ENCODE results near the gene KDM2A. TPM values are rescaled to one million over a fixed set of nuclear protein-coding genes. Genes with fewer than 3 reads are reported as not detected.
"Not testable (repeated sequence)": the region's sequence is repeated elsewhere in the genome, so short reads cannot be mapped to it uniquely, and the experiment has no call there.

The KDM2A gene
- total RNA-seq, 1 experiment from 2014 or later, result 120 TPM

DNA sequence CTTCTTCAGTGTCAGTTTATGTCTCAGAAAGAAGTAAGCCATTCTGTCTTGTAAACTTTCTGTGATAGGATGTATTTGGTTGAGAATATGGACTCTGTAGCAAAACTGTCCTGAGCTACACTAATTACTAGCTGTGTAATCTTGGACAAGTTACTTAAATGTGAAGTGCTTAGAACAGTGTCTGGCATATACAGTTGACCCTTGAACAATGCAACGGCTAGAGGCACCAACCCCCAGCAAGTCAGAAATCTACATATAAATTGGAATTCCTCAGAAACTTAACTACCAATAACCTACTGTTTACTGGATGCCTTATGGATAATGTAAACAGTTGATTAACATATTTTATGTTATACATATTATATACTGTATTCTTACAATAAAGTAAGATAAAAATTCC lies 78.5 kb downstream of the KDM2A start:
- intact Hi-C loops (cut with micrococcal nuclease; ENCODE audit: unreplicated experiment), result no loop called here
- H3K27ac ChIP-seq, result no peak overlapping the region
- CTCF ChIA-PET, result no interaction called here
- H3K4me1 ChIP-seq (replicated peaks; ENCODE audit: insufficient read depth), result no peaks in the 10 kb centered on the region
- H2AFZ ChIP-seq, result no peak overlapping the region
- H3K36me3 ChIP-seq (ENCODE audit: low read depth), result no peaks in the 10 kb centered on the region
- POLR2A ChIA-PET (ENCODE audit: unreplicated experiment), result no interaction called here
- no peak overlapping the region for H3K4me3 ChIP-seq
- H3F3A ChIP-seq (ENCODE audit: insufficient read depth, low read depth), result peaks cover 16% of the 10 kb centered on the region
- no peaks in the 10 kb centered on the region for H3K9me3 ChIP-seq (ENCODE audit: insufficient read depth, low read depth)
- no peaks in the 10 kb centered on the region for H3K79me2 ChIP-seq (ENCODE audit: low read depth)
- no TSS peak for BruUV-seq (replicated peaks)
- no peaks in the 10 kb centered on the region for H3K9me2 ChIP-seq (ENCODE audit: insufficient read depth)
- no peaks in the 10 kb centered on the region for H4K20me1 ChIP-seq (ENCODE audit: insufficient read depth)
- TF ChIP-seq EZH2 (IDR thresholded peaks at IDR 0.05; ENCODE audit: low read depth), result no peak
- TF ChIP-seq, protein P1, sequence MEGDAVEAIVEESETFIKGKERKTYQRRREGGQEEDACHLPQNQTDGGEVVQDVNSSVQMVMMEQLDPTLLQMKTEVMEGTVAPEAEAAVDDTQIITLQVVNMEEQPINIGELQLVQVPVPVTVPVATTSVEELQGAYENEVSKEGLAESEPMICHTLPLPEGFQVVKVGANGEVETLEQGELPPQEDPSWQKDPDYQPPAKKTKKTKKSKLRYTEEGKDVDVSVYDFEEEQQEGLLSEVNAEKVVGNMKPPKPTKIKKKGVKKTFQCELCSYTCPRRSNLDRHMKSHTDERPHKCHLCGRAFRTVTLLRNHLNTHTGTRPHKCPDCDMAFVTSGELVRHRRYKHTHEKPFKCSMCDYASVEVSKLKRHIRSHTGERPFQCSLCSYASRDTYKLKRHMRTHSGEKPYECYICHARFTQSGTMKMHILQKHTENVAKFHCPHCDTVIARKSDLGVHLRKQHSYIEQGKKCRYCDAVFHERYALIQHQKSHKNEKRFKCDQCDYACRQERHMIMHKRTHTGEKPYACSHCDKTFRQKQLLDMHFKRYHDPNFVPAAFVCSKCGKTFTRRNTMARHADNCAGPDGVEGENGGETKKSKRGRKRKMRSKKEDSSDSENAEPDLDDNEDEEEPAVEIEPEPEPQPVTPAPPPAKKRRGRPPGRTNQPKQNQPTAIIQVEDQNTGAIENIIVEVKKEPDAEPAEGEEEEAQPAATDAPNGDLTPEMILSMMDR (conservative IDR thresholded peaks at IDR 0.05), result no peak
- H3K27me3 ChIP-seq (ENCODE audit: insufficient read depth, low read depth), result no peaks in the 10 kb centered on the region
- no peak overlapping the region for H3K4me2 ChIP-seq
- DNase-seq, result no peak

DNA sequence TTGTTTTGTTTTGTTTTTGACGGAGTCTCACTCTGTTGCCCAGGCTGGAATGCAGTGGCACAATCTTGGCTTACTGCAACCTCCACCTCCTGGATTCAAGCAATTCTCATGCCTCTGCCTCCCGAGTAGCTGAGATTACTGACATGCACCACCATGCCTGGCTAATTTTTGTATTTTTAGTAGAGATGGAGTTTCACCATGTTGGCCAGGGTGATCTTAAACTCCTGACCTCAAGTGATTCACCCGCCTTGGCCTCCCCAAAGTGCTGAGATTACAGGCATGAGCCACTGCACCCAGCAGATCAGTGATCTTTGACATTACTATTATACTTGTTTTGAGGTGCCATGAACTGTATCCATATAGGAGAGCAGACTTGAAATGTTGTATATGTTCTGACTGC lies 79.7 kb downstream of the KDM2A start:
- H3K79me2 ChIP-seq (ENCODE audit: low read depth); H4K20me1 ChIP-seq (ENCODE audit: insufficient read depth); CTCF ChIA-PET; DNase-seq; H3K9me3 ChIP-seq (ENCODE audit: insufficient read depth, low read depth); H3K4me3 ChIP-seq; intact Hi-C loops (cut with micrococcal nuclease; ENCODE audit: unreplicated experiment); BruUV-seq (replicated peaks); H3K4me2 ChIP-seq; H3K9me2 ChIP-seq (ENCODE audit: insufficient read depth); H3K27ac ChIP-seq; H2AFZ ChIP-seq; H3K36me3 ChIP-seq (ENCODE audit: low read depth); H3K4me1 ChIP-seq (replicated peaks; ENCODE audit: insufficient read depth); POLR2A ChIA-PET (ENCODE audit: unreplicated experiment); H3K27me3 ChIP-seq (ENCODE audit: insufficient read depth, low read depth): not testable (repeated sequence)
- peaks cover 19% of the 10 kb centered on the region for H3F3A ChIP-seq (ENCODE audit: insufficient read depth, low read depth)

DNA sequence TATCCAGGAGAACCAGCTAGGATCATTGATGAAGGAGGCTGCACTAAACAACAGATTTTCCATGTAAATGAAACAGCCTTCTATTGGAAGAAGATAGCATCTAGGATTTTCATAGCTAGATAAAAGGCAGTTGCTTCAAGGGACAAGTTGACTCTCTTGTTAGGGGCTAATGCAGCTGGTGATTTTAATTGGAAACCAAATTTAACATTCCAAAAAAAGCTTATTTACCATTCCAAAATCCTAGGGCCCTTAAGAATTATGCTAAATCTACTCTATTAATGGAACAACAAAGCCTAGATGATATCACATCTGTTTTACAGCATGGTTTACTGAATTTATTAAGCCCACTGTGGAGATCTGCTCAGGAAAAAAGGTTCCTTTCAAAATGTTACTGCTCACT lies 80.7 kb downstream of the KDM2A start:
- H3K9me2 ChIP-seq (ENCODE audit: insufficient read depth), result no peaks in the 10 kb centered on the region
- TF ChIP-seq, protein P1 (conservative IDR thresholded peaks at IDR 0.05), result no peak
- TF ChIP-seq EZH2 (IDR thresholded peaks at IDR 0.05; ENCODE audit: low read depth), result no peak
- no peaks in the 10 kb centered on the region for H3K79me2 ChIP-seq (ENCODE audit: low read depth)
- peaks cover 22% of the 10 kb centered on the region for H3F3A ChIP-seq (ENCODE audit: insufficient read depth, low read depth)
- ChIA-PET POLR2A (ENCODE audit: unreplicated experiment) (interaction anchor here (0.7 kb wide), 1 partner anchor 72 kb away, joined by 16 read pairs; no protein-coding TSS in a partner anchor), CTCF (no interaction called here)
- intact Hi-C loops (cut with micrococcal nuclease; ENCODE audit: unreplicated experiment), result no loop called here
- no peak overlapping the region for H2AFZ ChIP-seq
- no peak overlapping the region for H3K4me3 ChIP-seq
- no peak overlapping the region for H3K27ac ChIP-seq
- H3K27me3 ChIP-seq (ENCODE audit: insufficient read depth, low read depth), result no peaks in the 10 kb centered on the region
- peaks cover 5% of the 10 kb centered on the region; the same call in 1 of the 2 replicates for H3K4me1 ChIP-seq (replicated peaks; ENCODE audit: insufficient read depth)
- peaks cover 5% of the 10 kb centered on the region; the same call in 1 of the 2 replicates for H3K36me3 ChIP-seq (ENCODE audit: low read depth)
- no peaks in the 10 kb centered on the region; the same call in 1 of the 2 replicates for H3K9me3 ChIP-seq (ENCODE audit: insufficient read depth, low read depth)
- no peaks in the 10 kb centered on the region for H4K20me1 ChIP-seq (ENCODE audit: insufficient read depth)
- no TSS peak for BruUV-seq (replicated peaks)
- H3K4me2 ChIP-seq, result no peak overlapping the region
- no peak for DNase-seq

DNA sequence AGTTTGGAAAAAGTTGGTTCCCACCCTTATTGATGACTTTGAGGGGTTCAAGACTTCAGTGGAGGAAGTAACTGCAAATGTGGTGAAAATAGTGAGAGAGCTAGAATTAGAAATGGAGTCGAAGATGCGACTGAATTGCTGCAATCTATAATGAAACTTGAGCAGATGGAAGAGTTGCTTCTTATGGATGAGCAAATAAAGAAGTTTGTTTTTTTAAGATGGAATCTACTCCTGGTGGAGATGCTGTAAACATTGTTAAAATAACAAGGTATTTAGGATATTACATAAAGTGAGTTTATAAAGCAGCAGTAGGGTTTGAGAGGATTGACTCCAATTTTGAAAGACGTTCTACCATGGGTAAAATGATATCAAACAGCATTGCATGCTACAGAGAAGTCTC lies 83.0 kb downstream of the KDM2A start:
- TF ChIP-seq, protein P1 (conservative IDR thresholded peaks at IDR 0.05), result no peak
- TF ChIP-seq EZH2 (IDR thresholded peaks at IDR 0.05; ENCODE audit: low read depth), result no peak
- intact Hi-C loops (cut with micrococcal nuclease; ENCODE audit: unreplicated experiment), result no loop called here
- H3K4me2 ChIP-seq, result no peak overlapping the region
- H3K4me1 ChIP-seq (replicated peaks; ENCODE audit: insufficient read depth), result peaks cover 5% of the 10 kb centered on the region; the same call in 1 of the 2 replicates
- H3K4me3 ChIP-seq, result no peak overlapping the region
- no peaks in the 10 kb centered on the region; the same call in 1 of the 2 replicates for H3K9me3 ChIP-seq (ENCODE audit: insufficient read depth, low read depth)
- DNase-seq, result no peak
- H3K79me2 ChIP-seq (ENCODE audit: low read depth), result no peaks in the 10 kb centered on the region
- BruUV-seq (replicated peaks), result no TSS peak
- H3K27ac ChIP-seq, result no peak overlapping the region
- no peaks in the 10 kb centered on the region for H3K27me3 ChIP-seq (ENCODE audit: insufficient read depth, low read depth)
- POLR2A ChIA-PET (ENCODE audit: unreplicated experiment), result interaction anchor here (0.6 kb wide), 1 partner anchor 190 kb away, joined by 14 read pairs; the partner anchor contains the start of gene RAD9A
- no peaks in the 10 kb centered on the region for H4K20me1 ChIP-seq (ENCODE audit: insufficient read depth)
- peaks cover 29% of the 10 kb centered on the region for H3F3A ChIP-seq (ENCODE audit: insufficient read depth, low read depth)
- no peaks in the 10 kb centered on the region for H3K9me2 ChIP-seq (ENCODE audit: insufficient read depth)
- no peak overlapping the region for H2AFZ ChIP-seq
- H3K36me3 ChIP-seq (ENCODE audit: low read depth), result peaks cover 10% of the 10 kb centered on the region; the same call in 1 of the 2 replicates
- CTCF ChIA-PET, result no interaction called here
